ENCODE data around the gene DYNC2H1. TPM values are rescaled to one million over a fixed set of nuclear protein-coding genes. Genes with fewer than 3 reads are reported as not detected.

Gene DYNC2H1
- polyA plus RNA-seq, 1 experiment = 25.3 TPM

- no peak for DNase-seq (ENCODE audit: low read depth, low spot score)
- Histone ChIP-seq H3K27ac (ENCODE audit: low read depth, low read length) (no peak overlapping the region), H3K9me3 (ENCODE audit: control insufficient read depth, insufficient read depth, low read length) (no peaks in the 10 kb centered on the region), H3K4me3 (ENCODE audit: low read depth, low read length) (no peak overlapping the region), H3K27me3 (ENCODE audit: control insufficient read depth, insufficient read depth, low read length) (no peaks in the 10 kb centered on the region)
- POLR2A ChIA-PET = interaction anchor here (0.6 kb wide), 1 partner anchor 1222 kb away, joined by 5 read pairs; no protein-coding TSS in a partner anchor
- CTCF ChIA-PET = interaction anchor here (0.5 kb wide), 1 partner anchor 179 kb away, joined by 3 read pairs; no protein-coding TSS in a partner anchor
- TF ChIP-seq, protein P1, sequence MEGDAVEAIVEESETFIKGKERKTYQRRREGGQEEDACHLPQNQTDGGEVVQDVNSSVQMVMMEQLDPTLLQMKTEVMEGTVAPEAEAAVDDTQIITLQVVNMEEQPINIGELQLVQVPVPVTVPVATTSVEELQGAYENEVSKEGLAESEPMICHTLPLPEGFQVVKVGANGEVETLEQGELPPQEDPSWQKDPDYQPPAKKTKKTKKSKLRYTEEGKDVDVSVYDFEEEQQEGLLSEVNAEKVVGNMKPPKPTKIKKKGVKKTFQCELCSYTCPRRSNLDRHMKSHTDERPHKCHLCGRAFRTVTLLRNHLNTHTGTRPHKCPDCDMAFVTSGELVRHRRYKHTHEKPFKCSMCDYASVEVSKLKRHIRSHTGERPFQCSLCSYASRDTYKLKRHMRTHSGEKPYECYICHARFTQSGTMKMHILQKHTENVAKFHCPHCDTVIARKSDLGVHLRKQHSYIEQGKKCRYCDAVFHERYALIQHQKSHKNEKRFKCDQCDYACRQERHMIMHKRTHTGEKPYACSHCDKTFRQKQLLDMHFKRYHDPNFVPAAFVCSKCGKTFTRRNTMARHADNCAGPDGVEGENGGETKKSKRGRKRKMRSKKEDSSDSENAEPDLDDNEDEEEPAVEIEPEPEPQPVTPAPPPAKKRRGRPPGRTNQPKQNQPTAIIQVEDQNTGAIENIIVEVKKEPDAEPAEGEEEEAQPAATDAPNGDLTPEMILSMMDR (IDR thresholded peaks at IDR 0.05; ENCODE audit: low read depth, low read length) = no peak
These were observed 308.8 kb downstream of the DYNC2H1 start for GRCh38 chr11:103418014-103418413.

GRCh38 chr11:103420593-103420992 lies 311.4 kb downstream of the DYNC2H1 start:
- no peak for DNase-seq (ENCODE audit: low read depth, low spot score)
- no peak overlapping the region for H3K27ac ChIP-seq (ENCODE audit: low read depth, low read length)
- POLR2A ChIA-PET = no interaction called here

DNA sequence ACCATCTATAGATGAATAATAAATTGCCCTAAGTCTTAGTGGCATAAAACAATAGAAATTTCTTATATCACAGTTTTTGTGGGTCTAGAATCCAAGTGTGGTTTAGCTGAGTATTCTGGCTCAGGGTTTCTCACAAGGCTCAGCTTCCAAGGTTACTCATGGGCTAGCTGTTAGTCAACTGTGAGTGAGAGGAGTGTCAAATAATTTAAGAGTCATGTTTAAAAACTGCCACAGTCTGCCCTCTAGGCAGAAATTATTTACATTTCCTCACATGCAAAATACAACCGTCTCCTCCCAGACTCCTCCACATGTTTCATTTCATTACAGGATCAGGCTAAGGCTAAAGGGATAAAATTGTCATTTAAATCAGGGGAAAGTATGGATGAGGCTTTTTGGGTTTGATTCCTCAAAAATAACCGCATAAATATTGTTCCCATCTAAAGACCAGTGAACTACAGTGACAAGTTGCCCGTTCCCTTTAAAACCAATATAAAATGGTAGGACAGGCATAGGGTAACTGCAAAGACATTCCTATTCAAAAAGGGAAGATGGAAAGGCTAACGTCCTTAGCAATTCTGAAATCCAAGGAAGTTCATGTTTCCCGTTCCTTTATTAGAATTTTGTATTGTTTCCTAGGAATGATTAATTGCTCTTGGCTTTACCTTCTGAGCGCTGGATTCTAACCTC lies 324.3 kb downstream of the DYNC2H1 start:
- TF ChIP-seq, protein P1 (IDR thresholded peaks at IDR 0.05; ENCODE audit: low read depth, low read length) = no peak
- ChIA-PET POLR2A (interaction anchor here (1.1 to 1.6 kb wide), 2 partner anchors 16 to 36 kb away, joined by 3 to 6 read pairs; no protein-coding TSS in a partner anchor), CTCF (interaction anchor here (0.6 to 1.2 kb wide), 2 partner anchors 104 to 169 kb away, joined by 3 read pairs; no protein-coding TSS in a partner anchor)
- DNase-seq (ENCODE audit: low read depth, low spot score) = peak; percentile 76
- H3K9me3 ChIP-seq (ENCODE audit: control insufficient read depth, insufficient read depth, low read length) = no peaks in the 10 kb centered on the region
- no peak overlapping the region for H3K4me3 ChIP-seq (ENCODE audit: low read depth, low read length)
- no peak overlapping the region for H3K27ac ChIP-seq (ENCODE audit: low read depth, low read length)
- H3K27me3 ChIP-seq (ENCODE audit: control insufficient read depth, insufficient read depth, low read length) = no peaks in the 10 kb centered on the region

More at GRCh38 chr11:103420593-103420992, 311.4 kb downstream of the DYNC2H1 start:
- H3K9me3 ChIP-seq (ENCODE audit: control insufficient read depth, insufficient read depth, low read length) = no peaks in the 10 kb centered on the region
- no peak overlapping the region for H3K4me3 ChIP-seq (ENCODE audit: low read depth, low read length)
- H3K27me3 ChIP-seq (ENCODE audit: control insufficient read depth, insufficient read depth, low read length) = no peaks in the 10 kb centered on the region
- CTCF ChIA-PET = no interaction called here
- TF ChIP-seq, protein P1 (IDR thresholded peaks at IDR 0.05; ENCODE audit: low read depth, low read length) = no peak

- ChIA-PET CTCF (interaction anchor here (0.6 kb wide), 1 partner anchor 170 kb away, joined by 3 read pairs; no protein-coding TSS in a partner anchor), POLR2A (interaction anchor here (1.1 to 1.6 kb wide), 2 partner anchors 16 to 37 kb away, joined by 3 to 6 read pairs; no protein-coding TSS in a partner anchor)
- H3K9me3 ChIP-seq (ENCODE audit: control insufficient read depth, insufficient read depth, low read length) = no peaks in the 10 kb centered on the region
- H3K27ac ChIP-seq (ENCODE audit: low read depth, low read length) = no peak overlapping the region
- TF ChIP-seq, protein P1 (IDR thresholded peaks at IDR 0.05; ENCODE audit: low read depth, low read length) = no peak
- H3K4me3 ChIP-seq (ENCODE audit: low read depth, low read length) = no peak overlapping the region
- DNase-seq (ENCODE audit: low read depth, low spot score) = no peak
- no peaks in the 10 kb centered on the region for H3K27me3 ChIP-seq (ENCODE audit: control insufficient read depth, insufficient read depth, low read length)
These were observed 324.8 kb downstream of the DYNC2H1 start for GRCh38 chr11:103434073-103434411.

DNA sequence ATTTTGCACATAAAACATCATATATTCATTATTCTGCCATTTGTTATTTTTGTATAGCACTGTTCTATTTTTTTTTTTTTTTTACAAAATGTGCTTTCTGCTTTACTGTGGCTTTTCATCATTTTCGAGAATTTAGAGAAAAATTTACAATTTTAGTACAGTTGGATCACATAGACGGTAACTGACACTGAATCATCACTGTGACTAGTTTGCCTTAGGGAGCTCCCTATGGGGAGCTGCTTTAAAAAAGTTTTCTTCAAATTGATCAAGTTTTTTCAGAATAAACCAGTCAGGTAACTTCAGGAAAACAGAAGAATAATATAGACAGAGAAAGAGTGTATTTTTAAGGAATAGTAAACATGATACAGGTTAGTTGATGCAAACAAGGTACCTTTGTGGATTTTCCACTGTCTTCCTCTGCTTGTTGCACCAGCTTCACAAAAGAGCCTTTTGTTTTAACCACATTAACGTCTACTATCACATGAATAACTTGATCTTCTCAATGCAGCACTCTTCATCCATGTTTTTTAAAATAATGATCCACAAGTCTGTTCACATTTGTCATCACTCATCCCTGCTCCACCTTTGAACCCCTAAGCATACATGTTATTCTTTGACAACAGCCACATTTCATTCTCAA lies 327.0 kb downstream of the DYNC2H1 start:
- Histone ChIP-seq H3K4me3 (ENCODE audit: low read depth, low read length) (no peak overlapping the region), H3K9me3 (ENCODE audit: control insufficient read depth, insufficient read depth, low read length) (no peaks in the 10 kb centered on the region), H3K27ac (ENCODE audit: low read depth, low read length) (no peak overlapping the region), H3K27me3 (ENCODE audit: control insufficient read depth, insufficient read depth, low read length) (no peaks in the 10 kb centered on the region)
- DNase-seq (ENCODE audit: low read depth, low spot score) = no peak
- ChIA-PET CTCF (no interaction called here), POLR2A (no interaction called here)
- TF ChIP-seq, protein P1 (IDR thresholded peaks at IDR 0.05; ENCODE audit: low read depth, low read length) = no peak
